GM19025 (cell line): ENCODE data around the gene COX7B2.

Experiments used
- ATAC-seq: cut with Tn5 transposase; IDR thresholded peaks from one replicate; pipeline ENCODE4 v1.9.1; 2021; ENCODE audit warnings: mild to moderate bottlenecking, low read depth, moderate library complexity; ENCODE audit not compliant: unreplicated experiment

Gene COX7B2

GRCh38 chr4:46765465-46765864 lies 143.6 kb downstream of the COX7B2 start:
- ATAC-seq = no peak

- no peak for ATAC-seq
These were observed 179.0 kb downstream of the COX7B2 start for GRCh38 chr4:46730075-46730474.

GRCh38 chr4:46720055-46720454 lies 189.0 kb downstream of the COX7B2 start:
- ATAC-seq = no peak

GRCh38 chr4:46717950-46718349 lies 191.1 kb downstream of the COX7B2 start:
- no peak for ATAC-seq

- ATAC-seq = no peak
These were observed 193.6 kb downstream of the COX7B2 start for GRCh38 chr4:46715468-46715867.

- no peak for ATAC-seq
These were observed 210.2 kb downstream of the COX7B2 start for GRCh38 chr4:46698891-46699290.
